CD4-positive, alpha-beta T cell treated with Interleukin-10 for 1 hour (primary cell): Measurements from ENCODE around the gene PLXNB1.
"Not testable (repeated sequence)": the region's sequence is repeated elsewhere in the genome, so short reads cannot be mapped to it uniquely, and the experiment has no call there.

ENCODE experiments used
- DNase-seq: peaks from one replicate; pipeline ENCODE4 v3.0.0-alpha.2; 2020

Gene PLXNB1

DNA sequence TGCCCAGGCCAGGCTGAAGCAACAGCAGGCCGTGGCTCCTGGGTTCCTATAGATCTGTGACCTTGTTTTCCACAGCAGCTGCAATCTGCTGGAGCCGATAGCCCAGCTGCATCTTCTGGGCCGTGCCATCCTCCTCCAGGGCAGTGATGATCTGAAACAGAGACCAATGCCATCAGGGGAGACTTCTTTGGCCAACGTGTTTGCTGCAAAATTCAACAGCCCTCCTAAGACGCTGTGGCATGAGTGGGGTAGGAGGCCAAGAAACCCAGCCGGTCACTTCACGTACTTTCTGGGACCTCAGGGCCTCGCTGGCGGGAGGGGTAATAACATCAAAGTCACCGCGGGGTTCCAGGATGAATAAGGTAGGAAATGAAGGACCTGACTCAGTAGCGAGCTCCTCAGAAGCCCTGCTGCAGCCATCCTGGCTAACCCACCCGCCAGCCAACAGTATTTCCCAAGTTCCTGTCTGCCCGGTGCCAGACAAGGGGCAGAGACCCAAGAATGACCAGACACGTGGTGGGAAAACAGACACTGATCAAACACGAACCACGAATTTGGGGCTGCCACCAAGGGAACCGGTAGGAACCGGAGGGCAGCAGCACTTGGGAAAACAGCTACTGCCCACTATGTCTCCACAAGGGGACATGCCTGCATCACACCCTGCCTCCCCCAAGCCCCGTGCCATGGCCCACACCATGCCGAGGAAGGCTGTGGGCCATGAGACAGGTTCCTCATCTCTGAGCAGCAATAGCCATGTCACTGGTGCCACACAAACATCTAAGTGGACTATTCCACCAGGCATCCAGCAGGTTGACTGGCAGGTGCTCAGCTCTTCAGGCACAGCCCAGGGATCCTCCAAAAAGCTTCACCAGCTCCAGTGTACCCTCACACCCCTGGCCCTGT, 25.2 kb downstream of the PLXNB1 start:
- DNase-seq = no peak

DNA sequence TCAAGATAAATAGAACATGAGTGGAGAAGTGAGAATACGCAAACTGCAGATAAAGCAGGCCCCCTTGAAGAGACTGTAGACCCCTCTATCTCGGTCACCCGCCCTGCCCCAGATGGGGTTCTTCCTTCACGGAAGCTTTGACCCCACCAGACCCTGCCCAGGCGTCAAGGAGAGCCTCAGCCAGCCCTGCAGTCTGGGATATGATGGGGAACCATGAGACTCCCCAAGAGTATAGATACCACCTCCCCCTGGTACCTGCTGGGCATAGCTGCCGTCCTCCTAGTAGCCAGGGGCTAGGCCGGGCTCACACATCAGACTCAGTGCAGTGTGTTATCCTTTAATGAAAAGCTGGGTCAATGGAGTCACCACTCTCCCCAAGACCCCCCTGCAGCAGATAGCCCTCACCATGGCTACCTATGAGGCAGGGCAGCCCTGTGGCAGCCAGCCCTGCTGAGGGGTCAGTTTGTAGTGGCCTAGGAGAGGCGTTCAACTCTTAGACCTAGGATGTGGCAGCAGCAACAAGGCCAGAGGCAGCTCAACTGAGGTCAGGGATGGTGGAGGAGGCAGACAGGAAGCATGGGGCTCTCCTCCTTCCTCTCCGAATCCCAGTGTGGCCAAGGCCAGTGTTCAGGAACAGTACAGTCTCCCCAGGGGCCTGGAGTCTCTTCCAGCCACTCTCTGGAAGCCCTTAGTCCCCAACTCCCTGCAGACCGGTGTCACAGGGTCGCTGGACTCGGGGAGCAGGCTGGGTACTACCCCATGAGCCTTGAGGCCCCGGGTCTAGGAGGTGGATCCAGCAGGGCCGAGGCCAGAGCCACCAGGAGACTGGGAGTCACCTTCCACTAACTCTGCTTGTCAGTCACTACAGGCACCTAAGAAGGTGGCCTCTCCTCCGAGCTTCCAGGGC, 26.1 kb downstream of the PLXNB1 start:
- DNase-seq = no peak

DNA sequence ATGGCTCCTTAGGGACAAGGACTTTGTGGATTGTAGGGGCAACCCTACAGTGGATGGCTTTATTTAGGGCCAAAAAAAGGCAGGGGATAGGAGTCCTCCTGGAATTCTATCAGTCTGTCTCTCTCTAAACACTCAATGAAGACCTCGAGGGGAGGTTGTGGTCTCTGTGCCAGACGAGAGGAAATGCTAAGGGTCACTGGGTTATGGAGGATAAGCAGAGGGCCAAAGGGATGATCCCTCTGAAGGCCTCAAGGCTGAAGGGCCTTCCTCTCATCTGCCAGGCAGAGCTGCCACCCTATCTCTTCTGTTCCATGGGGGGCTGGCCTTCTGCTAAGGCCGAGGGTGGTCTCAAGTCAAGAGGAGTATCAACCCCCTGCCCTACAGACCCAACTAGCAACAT, 27.0 kb downstream of the PLXNB1 start:
- no peak for DNase-seq

DNA sequence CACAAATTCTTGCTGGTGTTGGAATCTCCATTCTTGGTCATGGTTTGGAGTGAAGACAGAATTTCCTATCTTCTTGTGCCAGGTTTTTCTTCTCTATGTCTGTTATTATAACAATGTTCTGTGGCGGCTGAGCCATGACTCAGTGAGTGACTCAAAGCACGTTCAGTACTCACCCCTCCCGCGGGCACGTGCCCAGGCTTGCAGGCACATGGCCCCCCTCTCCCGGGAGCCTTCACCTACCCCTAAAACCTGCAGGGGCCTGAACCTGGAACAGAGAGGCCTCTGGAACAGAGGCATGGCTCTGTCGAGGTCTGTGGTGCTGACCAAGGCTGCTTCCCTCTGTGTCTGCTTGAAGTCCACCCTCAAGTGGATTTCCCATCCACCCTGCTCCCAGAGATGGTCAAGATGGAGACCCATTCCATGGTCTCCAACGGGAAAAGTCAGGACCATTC, 27.6 kb downstream of the PLXNB1 start:
- DNase-seq = no peak

GRCh38 chr3:48401434-48401901, 28.4 kb downstream of the PLXNB1 start:
- DNase-seq = not testable (repeated sequence)

DNA sequence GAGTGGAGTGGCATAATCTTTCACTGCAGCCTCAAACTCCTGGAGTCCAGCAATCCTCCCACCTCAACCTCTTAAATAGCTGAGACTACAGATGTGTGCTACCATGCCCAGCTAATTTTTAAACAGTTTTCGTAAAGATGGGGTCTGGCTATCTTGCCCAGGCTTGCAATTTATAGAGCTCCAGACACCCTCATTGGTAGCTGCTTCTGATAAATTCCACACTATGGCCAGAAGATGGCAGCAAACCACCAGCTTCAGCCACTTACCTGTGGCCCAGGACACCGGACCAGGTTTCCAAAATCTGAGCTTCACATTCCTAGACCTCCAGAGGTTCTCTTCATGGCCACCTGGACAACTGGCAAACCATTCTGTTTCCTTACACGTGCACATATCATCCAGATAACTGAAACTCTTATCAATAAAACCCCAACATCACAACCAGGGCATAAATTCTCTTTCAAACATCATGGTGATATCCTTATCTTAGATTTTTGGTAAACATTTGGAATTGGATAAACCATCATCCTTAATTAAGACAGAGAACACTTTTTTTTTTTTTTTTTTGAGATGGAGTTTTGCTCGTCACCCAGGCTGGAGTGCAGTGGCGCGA, 29.0 kb downstream of the PLXNB1 start:
- peak; percentile 84 for DNase-seq

- no peak for DNase-seq
Observed at GRCh38 chr3:48399387-48400172, 30.3 kb downstream of the PLXNB1 start.

GRCh38 chr3:48398701-48399386, 31.0 kb downstream of the PLXNB1 start:
- DNase-seq = no peak

DNA sequence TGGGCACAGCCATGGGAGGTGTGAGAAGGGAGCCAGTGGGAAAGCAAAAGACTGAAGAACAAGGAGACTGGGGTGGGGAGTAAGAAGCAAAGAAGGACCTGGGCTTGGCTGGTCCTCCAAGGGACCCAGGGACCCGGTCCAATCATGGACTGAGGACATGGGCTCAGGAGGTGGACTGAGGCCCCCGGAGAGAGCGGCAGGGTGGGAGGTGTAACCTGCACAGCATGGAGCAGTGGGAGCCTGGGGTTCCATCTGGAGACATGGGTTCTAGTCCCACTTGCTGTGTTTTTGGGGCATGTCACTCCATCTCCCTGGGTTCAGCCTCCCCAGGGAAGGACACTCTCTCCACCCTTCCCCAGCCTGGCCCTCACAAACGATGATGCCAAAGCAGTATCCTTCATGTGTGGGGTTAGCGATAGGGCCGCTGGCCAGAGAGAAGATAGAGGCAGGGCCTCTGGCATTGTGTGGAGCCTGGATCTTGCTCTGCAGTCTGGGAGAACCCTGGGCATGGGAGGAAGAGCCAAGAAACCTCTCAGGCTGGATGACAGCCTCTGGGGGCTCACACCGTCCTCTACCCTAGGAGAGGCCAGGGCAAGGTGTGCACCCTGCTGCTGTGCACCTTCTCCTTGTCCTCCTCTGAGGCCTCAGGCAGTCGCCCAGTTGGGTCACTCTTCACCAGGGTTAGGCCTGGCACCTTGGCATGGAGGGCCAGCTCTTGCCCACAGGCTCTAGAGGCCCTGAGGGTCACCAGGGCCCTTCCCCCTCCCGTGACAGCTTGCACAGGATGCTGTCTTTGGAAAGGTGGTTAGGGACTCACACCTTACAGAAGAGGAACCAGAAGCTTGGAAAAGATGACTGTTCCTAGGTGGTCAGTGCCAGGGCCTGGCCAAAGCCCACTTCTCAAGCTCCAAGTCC, 31.9 kb downstream of the PLXNB1 start:
- no peak for DNase-seq

DNA sequence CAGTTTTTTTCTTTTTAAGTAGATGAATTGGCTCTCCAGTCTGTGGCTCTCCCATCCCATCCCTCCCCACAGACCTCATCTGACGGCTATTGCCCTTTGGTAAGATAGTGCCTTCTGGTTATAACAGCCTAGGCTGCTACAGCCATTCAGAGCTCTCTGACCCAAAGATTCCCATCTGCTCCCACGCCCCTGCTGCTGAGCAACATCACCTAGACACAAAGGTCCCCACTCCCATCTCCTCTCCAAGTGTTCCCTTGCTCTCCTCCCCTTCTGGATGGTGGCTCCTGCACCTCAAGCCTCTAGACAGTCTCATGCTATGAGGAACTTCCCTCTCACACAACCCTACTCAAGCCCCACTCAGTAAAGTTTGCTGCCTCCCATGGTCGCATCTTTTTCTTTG, 34.2 kb downstream of the PLXNB1 start:
- DNase-seq = no peak

DNA sequence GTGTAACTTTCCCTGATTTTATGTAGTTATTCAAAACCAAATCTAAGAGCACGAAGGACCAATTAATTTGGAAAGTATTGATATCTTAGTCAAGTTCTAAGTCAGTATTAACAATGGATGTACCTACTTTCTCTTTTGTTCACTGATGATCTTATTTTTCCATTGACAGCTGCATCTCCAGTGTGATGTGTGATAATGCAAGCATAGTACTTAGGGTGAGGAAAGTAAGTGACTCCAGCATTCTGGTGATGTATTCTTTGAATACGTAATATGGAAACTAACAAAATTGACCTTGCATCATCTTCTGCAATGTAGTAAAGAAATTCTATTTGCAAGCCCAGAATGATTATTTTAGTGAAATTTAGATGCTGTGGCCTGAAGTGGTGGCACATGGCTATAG, 35.5 kb downstream of the PLXNB1 start:
- no peak for DNase-seq

GRCh38 chr3:48388966-48389365, 40.9 kb downstream of the PLXNB1 start:
- DNase-seq = no peak

- no peak for DNase-seq
Observed at GRCh38 chr3:48387634-48388033, 42.3 kb downstream of the PLXNB1 start.

DNA sequence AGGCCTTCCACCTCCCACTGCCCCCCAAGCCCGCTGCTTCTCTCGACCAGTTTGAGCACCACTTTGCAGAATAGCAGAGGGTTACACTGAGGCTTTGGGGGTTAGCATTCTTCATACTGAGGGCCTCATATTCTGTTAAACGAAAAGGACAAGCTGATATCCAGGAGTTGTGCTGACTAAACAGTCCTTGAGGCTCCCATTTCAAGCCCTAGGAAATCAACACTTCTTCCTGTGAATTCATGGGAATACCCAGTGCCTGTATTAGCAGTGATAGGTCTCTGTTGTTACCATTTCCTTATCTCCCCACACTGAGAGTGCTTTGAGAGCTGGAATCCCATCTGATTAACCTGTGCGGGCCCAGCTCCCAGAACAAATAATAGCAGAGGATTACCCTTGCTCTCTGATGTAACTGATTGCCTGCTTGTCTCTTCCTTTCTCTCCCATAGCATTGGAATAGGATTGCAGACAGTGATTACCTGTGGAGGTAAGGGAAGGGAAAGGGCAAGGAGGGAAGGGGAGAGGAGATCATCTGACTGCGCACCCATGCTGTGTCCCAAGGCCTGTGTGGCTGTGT, 56.9 kb downstream of the PLXNB1 start:
- no peak for DNase-seq

- DNase-seq = no peak
Observed at GRCh38 chr3:48372377-48372770, 57.5 kb downstream of the PLXNB1 start.

DNA sequence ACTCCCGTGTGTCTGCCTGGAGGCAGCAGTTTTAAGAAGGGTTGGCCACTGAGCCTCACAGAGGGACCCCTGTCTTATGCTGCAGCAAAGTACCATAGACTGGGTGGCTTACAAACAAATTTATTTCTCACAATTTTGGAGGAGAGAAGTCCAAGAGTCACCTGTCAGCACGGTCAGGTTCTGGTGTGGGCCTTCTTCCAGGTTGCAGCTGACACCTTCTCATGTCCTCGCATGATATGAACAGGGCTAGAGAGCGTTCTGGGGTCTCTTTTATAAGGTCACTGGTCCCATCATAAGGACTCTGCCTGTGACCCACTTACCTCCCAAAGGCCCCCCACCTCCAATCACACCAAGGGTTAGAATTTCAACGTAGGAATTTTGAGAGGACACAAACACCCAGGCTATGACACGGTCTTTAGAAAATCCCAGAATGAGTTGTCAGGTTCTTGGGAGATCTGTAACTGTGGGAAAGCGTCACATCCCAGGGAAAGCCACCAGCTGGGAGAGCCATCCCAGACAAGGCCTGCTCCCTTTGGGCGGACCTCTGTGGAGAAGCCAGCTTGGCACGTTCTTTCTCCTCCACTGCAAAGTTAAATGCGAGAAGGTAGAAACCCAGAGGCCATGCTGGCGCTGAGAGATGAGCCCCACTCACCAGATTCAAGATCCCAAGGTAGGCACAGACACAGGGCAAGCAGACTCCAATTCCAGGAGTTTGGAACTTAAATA, 58.1 kb downstream of the PLXNB1 start, which contains the start of gene FBXW12:
Gene FBXW12, plus strand, starts transcription at position 569 of the 726 bp plus-strand sequence. CDS start 549 bp downstream, outside the sequence.
- no peak for DNase-seq

GRCh38 chr3:48370333-48370713, 59.6 kb downstream of the PLXNB1 start:
- no peak for DNase-seq

- DNase-seq = no peak
Observed at GRCh38 chr3:48369693-48370332, 60.1 kb downstream of the PLXNB1 start.

DNA sequence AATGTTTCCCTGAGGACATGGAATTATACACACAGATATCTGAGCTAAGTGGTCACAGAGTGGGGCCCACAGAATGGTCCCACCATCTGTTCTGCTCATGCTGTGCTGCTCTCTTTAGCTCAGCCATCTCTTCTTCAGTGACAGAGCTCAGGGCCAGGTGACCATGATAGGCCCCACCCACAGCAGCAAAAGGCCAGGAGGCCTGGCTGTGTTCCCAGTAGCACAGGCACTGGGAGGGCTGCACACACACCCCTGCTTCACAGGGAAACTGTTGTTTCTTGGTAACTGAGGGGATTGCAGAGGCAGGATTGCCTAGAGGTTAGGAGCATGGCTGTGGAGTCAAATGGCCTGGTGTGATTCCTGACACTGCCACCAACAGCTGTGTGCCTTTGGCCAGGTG, 62.7 kb downstream of the PLXNB1 start:
- DNase-seq = no peak
